ENCODE data around the gene NALCN. TPM values are rescaled to one million over a fixed set of nuclear protein-coding genes. Genes with fewer than 3 reads are reported as not detected.

Gene NALCN
- total and polyA plus RNA-seq, 2 of the 8 experiments (the other 6 are each of a cell fraction or from before 2014, with no cell fraction given) = 0.26 to 0.54 TPM

GRCh38 chr13:101325423-101325822 is 90.9 kb downstream of the NALCN start (continued):
- TF ChIP-seq EP300 (IDR thresholded peaks at IDR 0.05; ENCODE audit: borderline replicate concordance in 1 of 2, low read depth in 2 of 2, low read length in 2 of 2) (no peak), SIRT6 (IDR thresholded peaks at IDR 0.05; ENCODE audit: low read length) (no peak), CHD7 (IDR thresholded peaks at IDR 0.05; ENCODE audit: insufficient replicate concordance, low read length) (no peak), SP4 (IDR thresholded peaks at IDR 0.05; ENCODE audit: low read length) (no peak), HDAC2 (IDR thresholded peaks at IDR 0.05; ENCODE audit: borderline replicate concordance in 1 of 2, low read depth in 2 of 2, low read length in 2 of 2) (no peak)

Measured in H1 (cell line).